Effector memory CD4-positive, alpha-beta T cell (primary cell): ENCODE measurements around the gene DNAJC18.

Source experiments
- DNase-seq, 3 donors: peaks; one replicate each; pipeline ENCODE4 v3.0.0-alpha.2; 2020
- H3K27ac ChIP-seq: 2 replicates; pipeline ENCODE4 v1.7.0; 2013; ENCODE audit warnings: mild to moderate bottlenecking, low read length, moderate library complexity; ENCODE audit not compliant: insufficient read depth, poor library complexity, severe bottlenecking
- H3K27me3 ChIP-seq: replicated peaks from 2 replicates; pipeline ENCODE4 v1.7.0; 2013; ENCODE audit warnings: mild to moderate bottlenecking, low read length; ENCODE audit not compliant: insufficient read depth, control insufficient read depth, poor library complexity, severe bottlenecking
- H3K36me3 ChIP-seq: 2 replicates; pipeline ENCODE4 v1.7.0; 2013; ENCODE audit warnings: mild to moderate bottlenecking, low read length, moderate library complexity; ENCODE audit not compliant: control insufficient read depth, insufficient read depth
- H3K4me1 ChIP-seq: 2 replicates; pipeline ENCODE4 v1.7.0; 2013; ENCODE audit warnings: low read length, mild to moderate bottlenecking; ENCODE audit not compliant: control insufficient read depth, insufficient read depth, poor library complexity, severe bottlenecking
- H3K4me3 ChIP-seq: 2 replicates; pipeline ENCODE4 v1.7.0; 2013; ENCODE audit warnings: low read length, low read depth, mild to moderate bottlenecking; ENCODE audit not compliant: insufficient read depth, poor library complexity, severe bottlenecking
- H3K9me3 ChIP-seq: 2 replicates; pipeline ENCODE4 v1.7.0; 2013; ENCODE audit warnings: mild to moderate bottlenecking, low read length, moderate library complexity; ENCODE audit not compliant: control insufficient read depth

DNAJC18 gene

DNA sequence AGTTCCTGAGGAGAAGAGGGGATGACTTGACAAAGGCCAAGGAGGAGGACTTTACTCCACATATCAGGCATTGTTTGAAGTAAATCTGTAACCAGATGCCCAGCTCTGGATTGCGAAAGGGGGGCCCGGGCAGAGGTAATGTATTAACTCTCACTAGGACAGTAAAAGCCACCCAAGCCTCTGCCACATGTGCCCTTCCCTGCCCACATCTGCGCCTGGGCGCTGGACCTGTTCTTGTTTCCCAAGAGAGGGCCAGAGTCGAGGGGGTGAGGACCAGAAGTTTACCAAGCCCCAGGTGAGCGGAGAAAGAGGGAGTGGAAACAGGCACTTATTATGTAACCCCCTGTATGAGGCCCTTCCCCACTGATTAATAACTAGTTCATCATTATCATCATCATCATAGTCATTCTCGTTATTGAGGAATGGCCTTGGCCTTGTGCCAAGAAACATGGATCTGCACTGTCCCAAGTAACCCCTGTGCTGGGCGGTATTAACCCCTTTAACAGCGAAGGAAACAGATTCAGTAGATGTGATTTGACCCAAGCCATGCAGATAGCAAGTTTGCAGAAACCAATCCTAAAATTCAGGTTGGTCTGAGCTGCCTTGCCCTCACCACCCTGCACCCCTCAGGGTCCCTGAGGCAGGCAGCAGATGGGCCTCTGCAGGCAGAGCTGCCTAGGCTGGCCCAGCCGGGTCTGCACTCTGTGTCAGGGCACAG is 55.9 kb downstream of the DNAJC18 start, which contains the start of gene SLC23A1:
Gene SLC23A1 (minus strand): TSS at position 23 of the 718 bp plus-strand sequence. CDS start 44 bp downstream, outside the sequence.
- H3K27me3 ChIP-seq: no peaks in the 10 kb centered on the region
- H3K27ac ChIP-seq: no peak within 1 kb of the TSS
- no peak within 1 kb of the TSS for H3K4me3 ChIP-seq
- no peak for DNase-seq
- H3K36me3 ChIP-seq: no peaks in the 10 kb centered on the region
- no peaks in the 10 kb centered on the region for H3K9me3 ChIP-seq
- H3K4me1 ChIP-seq: peaks cover 7% of the 10 kb centered on the region

DNA sequence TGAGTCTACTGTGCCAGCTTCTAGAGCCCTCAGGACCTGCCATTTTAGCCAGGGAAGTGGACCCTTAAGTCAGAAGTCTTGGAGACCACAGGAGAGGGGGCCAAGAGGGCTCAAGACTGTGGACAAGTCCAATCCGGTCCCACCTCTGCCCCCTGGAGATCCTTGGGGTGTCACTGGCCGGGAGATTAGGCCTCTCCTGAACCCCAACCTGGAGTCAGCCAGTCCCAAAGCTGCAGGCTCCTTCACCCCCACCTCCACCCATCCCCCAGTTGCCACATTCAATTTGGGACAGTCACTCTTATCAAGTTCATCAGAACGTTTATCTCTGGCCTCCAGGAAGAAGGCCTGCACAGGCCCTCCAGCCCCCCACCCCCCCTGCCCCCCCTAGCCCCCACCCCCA is 56.5 kb downstream of the DNAJC18 start:
- no peak for DNase-seq
- Histone ChIP-seq H3K27ac (no peak overlapping the region), H3K27me3 (no peaks in the 10 kb centered on the region), H3K36me3 (no peaks in the 10 kb centered on the region), H3K9me3 (no peaks in the 10 kb centered on the region), H3K4me3 (no peak overlapping the region), H3K4me1 (peaks cover 7% of the 10 kb centered on the region)

DNA sequence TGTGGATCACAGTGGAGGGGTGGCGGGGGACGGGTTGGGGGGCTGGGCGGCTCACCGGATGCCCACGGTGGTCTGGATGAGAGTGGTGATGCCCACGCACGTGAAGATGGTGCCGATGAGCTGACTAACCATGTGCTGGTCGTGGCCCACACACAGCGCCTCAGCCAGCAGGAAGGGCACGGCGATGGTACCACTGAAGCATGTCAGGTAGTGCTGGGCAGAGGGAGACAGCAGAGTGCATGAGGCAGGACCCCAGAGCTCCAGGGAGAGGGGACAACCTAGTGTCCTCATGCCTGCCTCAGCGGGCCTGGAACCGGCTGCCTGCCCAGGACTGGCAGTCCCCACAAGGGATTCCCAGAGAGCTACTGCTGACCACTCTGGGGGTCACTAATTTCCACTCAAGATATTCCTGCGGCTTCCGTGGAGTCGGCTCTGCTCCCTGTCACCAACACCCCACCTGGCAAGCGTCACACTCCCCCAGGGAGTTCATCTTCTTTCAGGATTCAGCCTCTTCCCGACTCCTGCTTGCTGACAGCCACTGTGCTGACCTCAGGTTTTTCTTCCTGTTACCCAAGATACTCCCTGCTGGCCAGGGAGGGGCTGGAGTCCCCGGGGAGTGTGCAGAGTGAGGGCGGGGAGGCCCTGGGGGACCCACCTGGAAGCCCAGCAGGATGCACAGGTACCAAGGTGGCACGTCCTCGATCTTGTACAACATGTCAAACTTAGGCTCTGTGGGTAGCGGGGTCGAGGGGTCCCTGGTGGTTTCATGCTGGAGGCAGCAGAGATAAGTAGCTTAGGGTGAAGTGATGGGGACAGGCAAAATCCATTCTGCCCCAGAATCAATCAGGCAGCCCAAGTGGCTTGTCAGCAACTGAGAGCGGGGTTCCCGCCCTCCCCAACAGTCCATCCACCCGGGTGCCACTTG is 57.2 kb downstream of the DNAJC18 start:
- DNase-seq: no peak
- Histone ChIP-seq H3K36me3 (no peaks in the 10 kb centered on the region), H3K4me3 (no peak overlapping the region), H3K9me3 (no peaks in the 10 kb centered on the region), H3K4me1 (peaks cover 7% of the 10 kb centered on the region), H3K27me3 (no peaks in the 10 kb centered on the region), H3K27ac (no peak overlapping the region)

DNA sequence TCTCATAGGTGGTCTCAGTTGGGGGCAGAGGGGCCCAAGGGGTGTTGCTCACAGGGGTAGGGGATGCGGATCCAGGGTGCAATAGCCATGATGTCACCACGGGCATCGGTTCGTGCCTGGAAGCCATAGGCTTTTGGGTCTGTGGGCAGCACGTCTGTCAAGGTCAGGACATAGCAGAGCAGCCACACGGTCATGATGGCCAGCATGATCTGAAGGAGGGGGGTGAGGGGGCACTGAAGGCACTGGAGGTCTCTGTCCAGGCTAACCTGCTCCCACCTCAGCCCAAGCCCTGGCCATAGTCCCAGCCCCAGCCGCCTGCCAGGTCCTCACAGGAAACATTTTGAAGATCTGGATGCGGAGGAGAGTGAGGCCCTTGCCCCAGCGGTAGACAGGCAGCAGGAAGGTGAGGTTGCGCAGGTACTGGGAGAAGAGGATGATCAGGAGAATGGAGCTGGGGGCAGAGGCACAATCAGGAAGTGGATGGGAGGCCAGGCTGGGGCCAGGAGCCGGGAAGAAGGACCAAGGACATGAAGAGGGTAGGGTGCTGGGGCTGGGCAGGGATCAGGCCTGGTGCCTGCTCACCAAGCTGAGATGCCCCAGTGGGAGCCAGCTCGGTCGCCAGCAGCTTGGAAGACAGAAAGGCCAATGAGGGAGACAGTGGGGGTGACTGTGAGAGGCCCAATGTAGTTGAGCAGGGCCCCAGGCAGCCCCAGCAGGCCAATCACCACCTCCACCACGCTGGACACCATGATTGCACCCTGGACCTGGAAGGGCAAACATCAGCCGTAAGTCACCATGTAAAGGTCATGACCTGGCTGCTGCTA is 59.5 kb downstream of the DNAJC18 start:
- DNase-seq: no peak
- H3K4me1 ChIP-seq: peaks cover 6% of the 10 kb centered on the region
- H3K27ac ChIP-seq: no peak overlapping the region
- no peaks in the 10 kb centered on the region for H3K36me3 ChIP-seq
- H3K9me3 ChIP-seq: no peaks in the 10 kb centered on the region
- H3K27me3 ChIP-seq: no peaks in the 10 kb centered on the region
- no peak overlapping the region for H3K4me3 ChIP-seq

DNA sequence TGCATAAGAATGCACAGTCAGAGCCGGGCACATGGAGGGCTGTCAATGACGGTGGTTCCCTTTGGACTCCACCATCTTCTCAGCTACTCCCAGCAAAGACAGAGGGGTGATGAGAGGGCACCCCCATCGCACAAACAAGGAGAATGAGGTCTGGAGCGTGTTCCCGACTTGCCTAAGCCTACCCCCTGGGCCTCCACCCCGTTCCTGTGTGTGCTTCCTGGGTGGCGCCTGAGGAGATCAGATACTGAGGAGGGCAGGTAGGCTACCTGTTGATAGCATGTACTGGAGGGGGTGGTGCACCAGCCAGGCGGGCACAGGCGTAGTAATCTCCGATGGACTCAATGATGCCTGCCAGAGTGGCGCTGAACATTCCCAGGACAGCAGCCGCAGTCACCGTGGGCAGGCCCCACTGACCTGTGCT is 60.4 kb downstream of the DNAJC18 start:
- Histone ChIP-seq H3K4me3 (no peak overlapping the region), H3K4me1 (no peaks in the 10 kb centered on the region), H3K36me3 (no peaks in the 10 kb centered on the region), H3K27me3 (no peaks in the 10 kb centered on the region), H3K9me3 (no peaks in the 10 kb centered on the region), H3K27ac (no peak overlapping the region)
- no peak for DNase-seq

DNA sequence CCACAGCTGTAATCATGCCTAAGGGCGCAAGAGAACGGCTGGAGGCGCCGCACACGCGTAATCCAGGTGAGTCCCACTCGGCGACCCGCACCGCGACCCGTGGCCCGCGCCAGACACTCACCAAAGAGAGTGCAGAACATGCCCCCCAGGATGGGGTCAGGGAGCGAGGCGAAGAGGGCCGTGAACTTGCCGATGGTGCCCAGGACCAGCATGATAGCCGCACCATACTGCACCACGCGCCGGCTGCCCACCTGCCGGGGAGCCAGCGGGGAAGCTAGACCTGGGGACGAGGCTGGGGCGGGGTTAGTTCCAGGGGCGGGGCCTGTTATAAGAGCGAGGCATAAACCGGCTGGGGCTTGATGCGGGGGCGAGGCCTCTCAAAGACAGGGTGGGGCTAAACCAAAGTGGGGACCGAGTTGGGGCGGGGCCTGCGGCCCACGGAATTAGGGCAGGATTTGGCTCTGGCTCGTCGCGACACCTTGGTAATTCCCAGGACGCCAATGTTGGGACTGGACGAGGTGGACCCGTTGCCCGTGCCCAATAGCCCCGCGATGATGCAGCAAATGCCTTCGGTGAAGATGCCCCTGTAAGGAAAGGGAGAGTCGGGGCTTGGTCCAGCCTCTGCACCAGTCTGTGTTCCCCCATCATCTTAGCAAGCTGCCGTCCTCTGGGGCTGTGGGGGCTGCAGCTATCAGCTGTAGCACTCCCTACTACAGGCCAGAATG is 61.1 kb downstream of the DNAJC18 start:
- H3K27ac ChIP-seq: no peak overlapping the region
- no peak for DNase-seq
- H3K27me3 ChIP-seq: no peaks in the 10 kb centered on the region
- H3K36me3 ChIP-seq: no peaks in the 10 kb centered on the region
- no peaks in the 10 kb centered on the region for H3K9me3 ChIP-seq
- H3K4me1 ChIP-seq: no peaks in the 10 kb centered on the region
- H3K4me3 ChIP-seq: no peak overlapping the region

DNA sequence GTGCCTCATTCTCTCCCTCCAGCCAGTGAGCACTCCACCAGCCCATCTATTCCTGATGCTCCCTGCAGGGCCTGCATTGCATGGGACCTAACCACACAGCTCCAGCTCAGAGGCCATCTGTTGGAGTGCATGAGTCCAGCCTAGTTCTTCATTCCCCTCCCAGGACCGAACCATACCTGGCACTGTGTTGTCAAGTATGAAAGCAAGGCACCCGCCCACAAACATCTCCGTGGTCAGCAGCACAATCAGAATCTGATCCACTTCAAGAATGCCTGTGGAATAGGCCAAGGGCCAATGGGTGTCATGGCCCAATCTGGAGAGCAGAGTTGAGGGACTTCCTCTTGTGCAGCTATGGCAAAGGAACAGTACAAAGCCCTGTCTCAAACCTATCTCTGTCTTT is 62.1 kb downstream of the DNAJC18 start:
- no peak for DNase-seq
- Histone ChIP-seq H3K9me3 (no peaks in the 10 kb centered on the region), H3K4me3 (no peak overlapping the region), H3K36me3 (peaks cover under 1% of the 10 kb centered on the region), H3K27ac (no peak overlapping the region), H3K4me1 (no peaks in the 10 kb centered on the region), H3K27me3 (no peaks in the 10 kb centered on the region)

DNA sequence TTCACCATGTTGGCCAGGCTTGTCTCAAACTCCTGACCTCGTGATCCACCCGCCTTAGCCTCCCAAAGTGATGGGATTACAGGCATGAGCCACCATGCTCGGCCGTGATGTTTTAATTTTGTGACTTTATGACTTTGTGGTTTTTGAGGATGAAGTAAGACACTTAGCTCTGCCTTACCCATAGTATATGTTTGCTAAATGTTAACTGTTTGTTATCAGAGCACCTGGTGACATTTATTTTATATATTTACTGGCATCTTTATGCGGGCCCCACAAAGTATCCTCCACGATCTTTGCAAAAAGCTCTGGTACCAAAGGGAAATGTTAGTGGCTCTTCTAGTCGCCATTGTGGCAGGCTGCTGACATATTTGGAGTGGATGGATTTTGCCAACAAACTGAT is 63.0 kb downstream of the DNAJC18 start:
- H3K4me1 ChIP-seq: no peaks in the 10 kb centered on the region
- H3K9me3 ChIP-seq: no peaks in the 10 kb centered on the region
- no peak overlapping the region for H3K27ac ChIP-seq
- no peak overlapping the region for H3K4me3 ChIP-seq
- H3K36me3 ChIP-seq: peaks cover 8% of the 10 kb centered on the region
- no peaks in the 10 kb centered on the region for H3K27me3 ChIP-seq
- DNase-seq: no peak

DNA sequence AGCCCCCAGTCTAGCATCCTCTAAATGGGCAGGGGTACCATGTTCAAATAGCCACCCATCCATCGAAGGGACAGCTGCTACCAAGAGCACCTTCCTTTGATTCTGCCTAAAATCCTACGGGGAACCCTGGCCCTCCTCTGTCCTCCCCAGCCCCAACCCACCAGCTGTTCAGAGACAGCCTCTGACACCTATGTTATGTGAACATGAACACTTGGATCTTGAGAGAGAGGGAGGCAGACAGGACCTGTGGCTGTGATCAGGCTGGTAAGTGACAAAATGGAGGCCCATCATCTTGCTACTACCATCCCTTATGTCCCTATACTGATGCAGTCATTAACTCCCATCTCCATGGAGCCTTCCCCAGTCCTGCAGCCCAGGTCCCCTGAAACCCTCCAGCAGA is 64.4 kb downstream of the DNAJC18 start:
- Histone ChIP-seq H3K27me3 (no peaks in the 10 kb centered on the region), H3K27ac (no peak overlapping the region), H3K36me3 (peaks cover 8% of the 10 kb centered on the region), H3K4me1 (no peaks in the 10 kb centered on the region), H3K4me3 (no peak overlapping the region), H3K9me3 (no peaks in the 10 kb centered on the region)
- no peak for DNase-seq
